SK-N-MC (cell line): ENCODE measurements around the gene SWAP70.
A peak's percentile ranks its signal among the peaks of the same experiment; 100 is the strongest.
"Not testable (repeated sequence)": the region's sequence is repeated elsewhere in the genome, so short reads cannot be mapped to it uniquely, and the experiment has no call there.

ENCODE experiments used
- DNase-seq: peaks from one replicate; pipeline ENCODE4 v3.0.0-alpha.2; 2011; ENCODE audit warnings: low read depth, low spot score
- H3K27ac ChIP-seq: fragments of 200-600 bp; sonication (generic); 2 replicates; pipeline ENCODE4 v1.5.1; 2016; ENCODE audit warnings: mixed run types
- H3K36me3 ChIP-seq: fragments of 200-600 bp; sonication (generic); 2 replicates; pipeline ENCODE4 v1.6.1; 2017; ENCODE audit warnings: antibody characterized with exemption, low read length, mixed read lengths; ENCODE audit not compliant: insufficient read depth
- H3K4me3 ChIP-seq: fragments of 200-600 bp; sonication (generic); 2 replicates; pipeline ENCODE4 v1.5.1; 2016
- H3K9ac ChIP-seq: fragments of 200-600 bp; sonication (generic); 2 replicates; pipeline ENCODE4 v1.8.0; 2017; ENCODE audit warnings: mixed run types, mixed read lengths; ENCODE audit not compliant: insufficient read length
- H3K9me3 ChIP-seq: fragments of 200-600 bp; sonication (generic); 2 replicates; pipeline ENCODE4 v1.6.1; 2017; ENCODE audit warnings: low read depth, mild to moderate bottlenecking, antibody characterized with exemption, low read length, moderate library complexity, mixed read lengths
- EZH2 ChIP-seq: fragments of 200-600 bp; sonication (generic); IDR thresholded peaks from one replicate; pipeline ENCODE4 v1.6.1; 2017; ENCODE audit warnings: antibody characterized with exemption
- FOXP2 ChIP-seq: optimal IDR thresholded peaks from 2 replicates; pipeline ENCODE3; 2011; ENCODE audit warnings: mild to moderate bottlenecking, moderate library complexity; ENCODE audit not compliant: insufficient read depth; ENCODE audit errors: extremely low read length, control extremely low read depth
- POLR2AphosphoS5 ChIP-seq: IDR thresholded peaks from 2 replicates; pipeline ENCODE4 v1.6.1; 2012; ENCODE audit warnings: mild to moderate bottlenecking, low read depth, low read length, borderline replicate concordance

Gene SWAP70

GRCh38 chr11:9692691-9693090 lies 28.8 kb downstream of the SWAP70 start:
- Histone ChIP-seq H3K36me3 (peaks cover 4% of the 10 kb centered on the region; the same call in 1 of the 2 replicates), H3K27ac (no peak overlapping the region), H3K9me3 (no peaks in the 10 kb centered on the region), H3K9ac (no peak overlapping the region), H3K4me3 (no peak overlapping the region)
- TF ChIP-seq POLR2AphosphoS5, result no peak
- no peak for TF ChIP-seq EZH2
- TF ChIP-seq FOXP2, result no peak
- no peak for DNase-seq

DNA sequence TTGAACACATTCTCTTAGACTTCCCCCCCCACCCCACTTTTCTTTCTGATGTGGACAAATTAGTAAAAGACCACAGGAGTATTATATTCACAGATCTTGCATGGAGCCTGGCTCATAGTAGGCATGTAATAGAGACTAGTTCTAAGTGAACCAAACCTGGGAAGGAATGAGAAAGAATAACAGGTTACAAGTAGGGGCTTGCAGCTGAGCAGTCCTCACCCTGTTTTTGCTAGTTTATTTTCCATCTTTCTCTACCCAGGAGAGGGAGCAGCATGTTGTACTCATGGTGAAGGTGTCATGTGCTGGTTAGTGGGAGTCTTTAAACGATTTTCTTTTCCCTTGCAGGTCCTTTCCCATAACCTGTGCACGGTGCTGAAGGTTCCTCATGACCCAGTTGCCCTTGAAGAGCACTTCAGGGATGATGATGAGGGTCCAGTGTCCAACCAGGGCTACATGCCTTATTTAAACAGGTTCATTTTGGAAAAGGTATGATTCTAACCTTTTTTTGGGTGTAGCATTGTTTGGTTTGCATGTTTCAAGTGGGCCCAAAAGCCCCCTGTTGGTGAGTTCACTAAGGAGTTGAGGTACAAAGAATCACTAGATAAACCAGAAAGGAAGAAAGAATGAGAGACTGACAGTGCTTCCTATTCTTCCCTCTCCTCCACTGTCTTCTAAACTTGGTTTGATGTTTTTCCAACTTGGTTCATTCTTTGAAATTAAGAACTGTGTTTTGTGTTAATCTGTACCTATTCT lies 30.1 kb downstream of the SWAP70 start:
- DNase-seq, result no peak
- H3K4me3 ChIP-seq, result no peak overlapping the region

GRCh38 chr11:9695228-9695627 lies 31.4 kb downstream of the SWAP70 start:
- not testable (repeated sequence) for H3K27ac ChIP-seq, DNase-seq, H3K9me3 ChIP-seq, H3K36me3 ChIP-seq, H3K9ac ChIP-seq, H3K4me3 ChIP-seq

More for the DNA sequence above, 30.1 kb downstream of the SWAP70 start:
- Histone ChIP-seq H3K9ac (no peak overlapping the region), H3K9me3 (no peaks in the 10 kb centered on the region), H3K27ac (no peak overlapping the region), H3K36me3 (peaks cover 4% of the 10 kb centered on the region; the same call in 1 of the 2 replicates)
- TF ChIP-seq EZH2, result no peak
- TF ChIP-seq FOXP2, result no peak
- TF ChIP-seq POLR2AphosphoS5, result no peak

- no peak for DNase-seq
Observed at GRCh38 chr11:9697766-9698165, 33.9 kb downstream of the SWAP70 start.

GRCh38 chr11:9700105-9700801 lies 36.4 kb downstream of the SWAP70 start:
- no peak for DNase-seq
- Histone ChIP-seq H3K36me3 (peaks cover 2% of the 10 kb centered on the region; the same call in 1 of the 2 replicates), H3K27ac (0 out of 2 replicates have a peak overlapping the region, but pooled peaks have one; percentile 27), H3K9ac (no peak overlapping the region), H3K9me3 (no peaks in the 10 kb centered on the region), H3K4me3 (no peak overlapping the region)
- TF ChIP-seq FOXP2 (no peak), EZH2 (no peak), POLR2AphosphoS5 (no peak)

More at GRCh38 chr11:9697766-9698165, 33.9 kb downstream of the SWAP70 start:
- Histone ChIP-seq H3K9ac (no peak overlapping the region), H3K27ac (no peak overlapping the region), H3K9me3 (no peaks in the 10 kb centered on the region), H3K4me3 (no peak overlapping the region), H3K36me3 (peaks cover 4% of the 10 kb centered on the region; the same call in 1 of the 2 replicates)
- TF ChIP-seq POLR2AphosphoS5 (no peak), EZH2 (no peak), FOXP2 (no peak)

GRCh38 chr11:9701799-9702198 lies 37.9 kb downstream of the SWAP70 start:
- H3K27ac ChIP-seq, result peak overlapping the region; percentile 15; the same call in 1 of the 2 replicates
- no peak for TF ChIP-seq EZH2
- TF ChIP-seq FOXP2, result no peak
- no peak for TF ChIP-seq POLR2AphosphoS5
- DNase-seq, result no peak
- H3K9me3 ChIP-seq, result no peaks in the 10 kb centered on the region
- H3K36me3 ChIP-seq, result no peaks in the 10 kb centered on the region
- H3K9ac ChIP-seq, result no peak overlapping the region
- H3K4me3 ChIP-seq, result no peak overlapping the region

- H3K27ac ChIP-seq, result no peak overlapping the region
- no peaks in the 10 kb centered on the region for H3K36me3 ChIP-seq
- TF ChIP-seq POLR2AphosphoS5, result no peak
- no peak for TF ChIP-seq EZH2
- no peak for TF ChIP-seq FOXP2
- no peak for DNase-seq
- H3K4me3 ChIP-seq, result no peak overlapping the region
- no peak overlapping the region for H3K9ac ChIP-seq
- no peaks in the 10 kb centered on the region for H3K9me3 ChIP-seq
Observed at GRCh38 chr11:9703280-9703679, 39.4 kb downstream of the SWAP70 start.

GRCh38 chr11:9704037-9704436 lies 40.2 kb downstream of the SWAP70 start:
- DNase-seq, result no peak
- H3K36me3 ChIP-seq, result no peaks in the 10 kb centered on the region
- no peak overlapping the region for H3K27ac ChIP-seq
- H3K9ac ChIP-seq, result no peak overlapping the region
- TF ChIP-seq FOXP2 (no peak), POLR2AphosphoS5 (no peak), EZH2 (no peak)
- H3K4me3 ChIP-seq, result no peak overlapping the region
- H3K9me3 ChIP-seq, result no peaks in the 10 kb centered on the region
